ENCODE measurements around the gene SERPINE2. TPM values are rescaled to one million over a fixed set of nuclear protein-coding genes. Genes with fewer than 3 reads are reported as not detected.
A peak's percentile ranks its signal among the peaks of the same experiment; 100 is the strongest.

The SERPINE2 gene
- total RNA-seq, 1 donor from 2014 or later, result 25.1 TPM

- H3K4me3 Mint-ChIP-seq (ENCODE audit: low read depth), result no peak overlapping the region
- H3K36me3 Mint-ChIP-seq (ENCODE audit: insufficient read depth), result peaks cover 7% of the 10 kb centered on the region
- TF ChIP-seq CTCF (IDR thresholded peaks at IDR 0.05; ENCODE audit: unreplicated experiment), result no peak
- peaks cover 3% of the 10 kb centered on the region for H3K9me3 Mint-ChIP-seq (ENCODE audit: low read depth)
- DNase-seq (ENCODE audit: low spot score, unreplicated experiment), result no peak
- no peak overlapping the region for H3K27ac Mint-ChIP-seq
- peaks cover 38% of the 10 kb centered on the region for H3K4me1 Mint-ChIP-seq (ENCODE audit: low read depth)
- H3K27me3 Mint-ChIP-seq, result no peaks in the 10 kb centered on the region
These were observed 102.2 kb downstream of the SERPINE2 start for GRCh38 chr2:223936862-223937326.

GRCh38 chr2:223935459-223936125, 103.5 kb downstream of the SERPINE2 start:
- TF ChIP-seq CTCF (IDR thresholded peaks at IDR 0.05; ENCODE audit: unreplicated experiment), result no peak
- Mint-ChIP-seq H3K4me3 (ENCODE audit: low read depth) (peak overlapping the region; percentile 1), H3K36me3 (ENCODE audit: insufficient read depth) (peaks cover 3% of the 10 kb centered on the region), H3K27me3 (no peaks in the 10 kb centered on the region), H3K9me3 (ENCODE audit: low read depth) (no peaks in the 10 kb centered on the region), H3K4me1 (ENCODE audit: low read depth) (peaks cover 33% of the 10 kb centered on the region), H3K27ac (peak overlapping the region; percentile 42)
- DNase-seq (ENCODE audit: low spot score, unreplicated experiment), result no peak

- Mint-ChIP-seq H3K27me3 (no peaks in the 10 kb centered on the region), H3K36me3 (ENCODE audit: insufficient read depth) (peaks cover 3% of the 10 kb centered on the region), H3K27ac (peak overlapping the region; percentile 1), H3K4me1 (ENCODE audit: low read depth) (peaks cover 40% of the 10 kb centered on the region), H3K4me3 (ENCODE audit: low read depth) (no peak overlapping the region), H3K9me3 (ENCODE audit: low read depth) (no peaks in the 10 kb centered on the region)
- DNase-seq (ENCODE audit: low spot score, unreplicated experiment), result no peak
- no peak for TF ChIP-seq CTCF (IDR thresholded peaks at IDR 0.05; ENCODE audit: unreplicated experiment)
These were observed 104.2 kb downstream of the SERPINE2 start for GRCh38 chr2:223934870-223935269.

- H3K4me1 Mint-ChIP-seq (ENCODE audit: low read depth), result peaks cover 47% of the 10 kb centered on the region
- H3K9me3 Mint-ChIP-seq (ENCODE audit: low read depth), result no peaks in the 10 kb centered on the region
- H3K4me3 Mint-ChIP-seq (ENCODE audit: low read depth), result no peak overlapping the region
- no peaks in the 10 kb centered on the region for H3K36me3 Mint-ChIP-seq (ENCODE audit: insufficient read depth)
- no peak for DNase-seq (ENCODE audit: low spot score, unreplicated experiment)
- no peaks in the 10 kb centered on the region for H3K27me3 Mint-ChIP-seq
- TF ChIP-seq CTCF (IDR thresholded peaks at IDR 0.05; ENCODE audit: unreplicated experiment), result no peak
- no peak overlapping the region for H3K27ac Mint-ChIP-seq
These were observed 106.0 kb downstream of the SERPINE2 start for GRCh38 chr2:223932816-223933800.
